Measurements from ENCODE around the gene GLYR1.
A peak's percentile ranks its signal among the peaks of the same experiment; 100 is the strongest.

DNA sequence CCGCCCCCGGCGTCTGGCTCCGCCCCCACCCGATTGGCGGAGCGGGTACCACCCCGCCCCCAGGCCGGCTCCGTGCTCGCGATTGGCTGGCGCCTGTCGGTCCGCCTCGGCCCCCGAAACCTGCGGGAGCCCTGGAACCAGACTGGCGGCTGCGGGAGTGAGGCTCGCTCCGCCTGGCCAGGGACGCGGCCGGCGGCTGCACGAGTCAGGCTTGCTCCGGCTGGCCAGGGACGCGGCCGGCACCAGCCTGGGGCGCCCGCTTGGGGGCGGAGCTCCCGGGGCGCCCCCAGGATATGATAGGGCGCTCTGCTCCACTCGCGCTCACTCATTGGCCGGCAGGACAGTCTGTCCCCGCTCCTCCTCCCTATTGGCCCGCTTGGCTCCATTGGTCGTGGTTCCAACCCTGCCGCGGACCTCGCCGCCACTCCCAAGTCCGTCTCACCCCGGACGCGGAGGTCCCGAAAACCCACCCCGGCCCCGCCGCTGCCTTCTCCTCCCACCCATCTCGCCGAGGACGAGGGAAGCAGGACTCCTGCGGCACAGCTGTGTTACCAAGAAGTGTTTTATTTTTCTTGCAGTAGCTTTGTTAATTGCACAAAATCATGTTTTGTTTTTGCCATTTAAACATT lies 44.3 kb downstream of the GLYR1 start:
- TF ChIP-seq, protein P1, sequence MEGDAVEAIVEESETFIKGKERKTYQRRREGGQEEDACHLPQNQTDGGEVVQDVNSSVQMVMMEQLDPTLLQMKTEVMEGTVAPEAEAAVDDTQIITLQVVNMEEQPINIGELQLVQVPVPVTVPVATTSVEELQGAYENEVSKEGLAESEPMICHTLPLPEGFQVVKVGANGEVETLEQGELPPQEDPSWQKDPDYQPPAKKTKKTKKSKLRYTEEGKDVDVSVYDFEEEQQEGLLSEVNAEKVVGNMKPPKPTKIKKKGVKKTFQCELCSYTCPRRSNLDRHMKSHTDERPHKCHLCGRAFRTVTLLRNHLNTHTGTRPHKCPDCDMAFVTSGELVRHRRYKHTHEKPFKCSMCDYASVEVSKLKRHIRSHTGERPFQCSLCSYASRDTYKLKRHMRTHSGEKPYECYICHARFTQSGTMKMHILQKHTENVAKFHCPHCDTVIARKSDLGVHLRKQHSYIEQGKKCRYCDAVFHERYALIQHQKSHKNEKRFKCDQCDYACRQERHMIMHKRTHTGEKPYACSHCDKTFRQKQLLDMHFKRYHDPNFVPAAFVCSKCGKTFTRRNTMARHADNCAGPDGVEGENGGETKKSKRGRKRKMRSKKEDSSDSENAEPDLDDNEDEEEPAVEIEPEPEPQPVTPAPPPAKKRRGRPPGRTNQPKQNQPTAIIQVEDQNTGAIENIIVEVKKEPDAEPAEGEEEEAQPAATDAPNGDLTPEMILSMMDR (IDR thresholded peaks at IDR 0.05), result peak in 5 of 7 experiments; percentile 7 to 52 (median 27)
- peak in 1 of 3 donors; percentile 17 for TF ChIP-seq POLR2A (IDR thresholded peaks at IDR 0.05)
